D341Med (cell line): ENCODE measurements around the gene CETN3.
"Not testable (repeated sequence)": the region's sequence is repeated elsewhere in the genome, so short reads cannot be mapped to it uniquely, and the experiment has no call there.

Experiments
- DNase-seq: peaks from one replicate; pipeline ENCODE4 v3.0.0; 2012; ENCODE audit warnings: low spot score

The CETN3 gene

DNA sequence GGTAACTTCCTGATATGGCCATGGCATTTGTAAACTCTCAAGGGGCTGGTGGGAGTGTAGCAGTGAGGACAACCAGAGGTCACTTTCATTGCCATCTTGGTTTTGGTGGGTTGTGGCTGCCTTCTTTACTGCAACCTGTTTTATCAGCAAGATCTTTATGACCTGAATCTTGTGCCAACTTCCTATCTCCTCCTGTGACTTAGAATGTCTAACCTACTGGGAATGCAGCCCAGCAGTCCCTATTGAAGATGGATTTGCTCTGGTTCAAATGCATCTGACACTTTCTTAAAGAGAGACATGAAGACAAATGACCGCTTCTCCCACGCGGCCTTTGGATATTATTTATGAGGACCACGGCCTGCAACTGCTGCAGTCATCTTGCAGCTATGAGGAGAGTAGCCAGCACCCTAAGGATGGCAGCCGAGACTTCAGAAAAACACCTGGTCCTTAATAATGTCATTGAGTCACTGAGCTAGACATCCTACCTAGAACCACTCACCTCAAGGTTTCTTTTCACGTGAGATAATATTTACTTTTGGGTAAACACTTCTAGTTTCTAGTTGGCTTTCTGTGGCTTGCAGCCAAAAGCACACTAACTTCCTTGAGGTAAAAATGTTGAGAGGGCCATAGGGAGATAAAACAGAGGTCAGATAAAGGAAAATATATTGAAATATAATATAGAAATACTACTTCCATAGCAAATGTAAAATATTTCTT lies 28.2 kb downstream of the CETN3 start:
- no peak for DNase-seq

DNA sequence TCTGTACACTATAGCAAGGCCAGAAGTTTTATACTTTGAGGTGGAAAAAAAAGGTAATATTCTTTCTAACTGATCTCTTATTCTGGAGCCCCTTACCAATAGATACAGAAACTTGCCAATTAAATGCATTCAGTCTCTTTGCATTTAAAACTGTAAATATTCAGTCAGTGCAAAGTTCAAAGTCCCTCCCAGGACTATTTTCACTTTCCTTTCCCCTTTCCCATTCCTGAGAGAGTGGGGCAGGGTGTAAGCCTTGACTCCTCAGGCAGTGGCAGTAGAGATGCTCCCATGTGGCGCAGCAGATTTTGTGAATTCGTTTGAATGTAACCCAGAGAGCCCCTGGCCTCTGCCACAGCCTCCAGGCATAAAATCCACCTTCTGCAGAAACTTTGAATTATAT lies 29.9 kb downstream of the CETN3 start:
- no peak for DNase-seq

DNA sequence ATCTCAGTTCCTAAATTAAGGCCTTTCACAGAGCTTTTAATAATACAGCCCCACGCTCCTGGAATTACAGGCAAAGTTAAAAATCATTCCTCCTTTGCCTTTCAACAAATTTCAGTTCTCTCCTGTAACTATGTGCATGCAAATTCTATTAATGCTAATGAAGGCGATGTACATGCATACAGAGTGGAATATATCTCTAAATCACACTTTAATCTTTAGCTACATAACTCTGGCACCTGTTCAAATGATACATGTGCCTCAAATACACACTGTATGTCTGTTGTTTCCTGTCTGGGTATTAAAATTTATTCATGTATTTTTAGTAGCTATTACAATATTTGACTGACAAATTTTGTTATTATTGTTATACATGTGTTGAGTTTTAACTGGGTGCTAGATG lies 30.8 kb downstream of the CETN3 start:
- no peak for DNase-seq

DNA sequence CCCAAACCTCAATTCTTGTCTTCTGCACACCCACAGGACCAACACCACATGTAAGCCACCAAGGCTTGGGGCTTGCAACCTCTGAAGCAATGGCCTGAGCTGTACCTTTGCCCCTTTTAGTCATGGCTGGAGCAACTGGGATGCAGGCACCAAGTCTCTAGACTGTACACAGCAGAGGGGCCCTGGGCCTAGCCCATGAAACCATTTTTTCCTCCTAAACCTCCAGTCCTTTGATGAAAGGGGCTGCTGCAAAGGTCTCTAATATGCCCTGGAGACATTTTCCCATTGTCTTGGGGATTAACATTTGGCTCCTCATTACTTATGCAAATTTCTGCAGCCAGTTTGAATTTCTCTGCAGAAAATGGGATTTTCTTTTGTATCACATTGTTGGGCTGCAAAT lies 38.3 kb downstream of the CETN3 start:
- not testable (repeated sequence) for DNase-seq

DNA sequence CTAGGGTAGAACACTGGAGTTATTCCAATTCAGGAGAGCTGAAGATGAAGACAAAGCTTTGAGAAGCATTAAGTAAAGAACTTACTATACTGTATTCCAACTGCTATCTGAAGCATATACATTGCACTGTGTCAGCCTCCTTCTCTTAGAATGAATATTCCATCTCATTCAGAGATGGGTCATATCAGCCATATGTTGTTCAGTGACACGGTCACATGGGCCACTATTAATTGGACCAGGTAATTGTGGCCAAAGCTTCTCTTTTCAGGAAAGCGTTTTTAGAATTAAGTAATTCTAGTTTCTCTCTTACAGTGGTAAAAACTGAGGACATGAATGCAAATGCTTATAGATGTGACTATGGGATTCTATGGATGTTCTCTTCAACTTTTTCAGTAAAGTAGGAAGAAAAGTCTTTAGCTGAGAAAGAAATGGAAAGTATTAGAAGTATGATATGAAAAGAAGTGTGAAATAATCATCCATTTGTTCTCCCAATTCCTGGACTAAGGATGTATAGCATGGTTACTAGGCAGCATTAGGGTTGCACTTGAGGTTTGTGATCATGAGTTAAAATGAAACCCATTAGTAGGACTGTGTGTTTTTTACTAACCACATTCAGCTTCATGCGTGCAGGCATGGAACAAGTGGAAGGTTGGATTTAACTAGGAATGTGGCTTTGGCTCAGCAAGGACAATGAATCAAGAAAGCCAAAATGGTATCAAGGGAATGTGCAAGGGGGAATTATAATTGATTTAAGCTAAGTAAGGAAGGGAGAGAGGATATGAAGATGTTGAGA lies 40.9 kb downstream of the CETN3 start:
- no peak for DNase-seq

DNA sequence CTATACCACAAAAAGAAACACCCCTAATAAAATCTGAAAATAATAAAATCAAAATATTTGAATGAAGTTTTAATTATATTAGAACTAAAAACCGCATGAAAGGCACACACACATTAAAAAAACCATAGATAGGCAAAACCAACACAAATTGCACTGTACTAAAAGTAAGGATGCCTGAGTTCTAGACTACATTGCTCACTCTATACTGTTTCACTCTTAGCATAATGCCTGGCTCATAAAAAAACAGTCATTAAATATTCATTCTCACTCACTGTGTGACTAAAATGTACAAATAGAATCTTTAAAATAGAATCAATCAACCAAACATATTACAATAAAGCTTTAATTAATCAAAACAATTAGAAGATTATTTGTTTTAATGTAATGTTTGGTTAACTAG lies 41.7 kb downstream of the CETN3 start:
- no peak for DNase-seq

DNA sequence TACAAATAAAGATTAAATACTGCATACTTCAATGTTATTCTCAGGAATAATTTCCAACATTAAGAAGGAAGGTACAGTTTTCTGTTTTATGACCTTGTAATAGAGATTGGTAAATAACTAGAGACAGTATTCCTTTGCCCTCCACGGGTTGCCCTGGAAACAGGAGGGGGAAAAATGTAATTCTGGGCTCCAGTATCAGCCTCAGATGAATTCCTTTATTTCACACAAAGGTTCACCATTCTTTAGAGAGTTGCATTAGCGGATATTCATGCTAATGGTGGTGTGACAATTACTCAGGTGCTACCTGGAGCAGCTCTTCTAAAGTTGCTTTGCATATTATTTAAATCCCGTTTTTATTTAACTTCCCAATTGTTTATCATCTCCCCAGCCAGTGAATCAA lies 42.6 kb downstream of the CETN3 start:
- no peak for DNase-seq

DNA sequence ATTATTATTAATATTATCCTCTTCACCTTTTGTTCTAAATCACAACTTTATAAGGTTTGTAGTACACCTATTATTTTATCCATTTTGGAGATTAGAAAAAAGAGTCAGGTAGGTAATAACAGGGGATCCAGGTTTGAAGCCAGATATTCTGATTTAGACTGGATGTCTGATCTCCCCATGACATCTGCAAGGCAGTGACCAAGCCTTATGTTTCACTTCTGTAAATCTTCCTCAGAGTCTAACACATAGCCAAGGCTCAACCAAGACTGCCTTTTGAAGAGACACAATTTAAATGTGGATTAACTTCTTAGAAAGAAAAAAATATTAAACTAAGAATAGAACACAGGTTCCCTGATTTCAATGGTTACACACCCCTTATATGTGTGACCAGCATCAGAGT lies 44.2 kb downstream of the CETN3 start:
- no peak for DNase-seq

DNA sequence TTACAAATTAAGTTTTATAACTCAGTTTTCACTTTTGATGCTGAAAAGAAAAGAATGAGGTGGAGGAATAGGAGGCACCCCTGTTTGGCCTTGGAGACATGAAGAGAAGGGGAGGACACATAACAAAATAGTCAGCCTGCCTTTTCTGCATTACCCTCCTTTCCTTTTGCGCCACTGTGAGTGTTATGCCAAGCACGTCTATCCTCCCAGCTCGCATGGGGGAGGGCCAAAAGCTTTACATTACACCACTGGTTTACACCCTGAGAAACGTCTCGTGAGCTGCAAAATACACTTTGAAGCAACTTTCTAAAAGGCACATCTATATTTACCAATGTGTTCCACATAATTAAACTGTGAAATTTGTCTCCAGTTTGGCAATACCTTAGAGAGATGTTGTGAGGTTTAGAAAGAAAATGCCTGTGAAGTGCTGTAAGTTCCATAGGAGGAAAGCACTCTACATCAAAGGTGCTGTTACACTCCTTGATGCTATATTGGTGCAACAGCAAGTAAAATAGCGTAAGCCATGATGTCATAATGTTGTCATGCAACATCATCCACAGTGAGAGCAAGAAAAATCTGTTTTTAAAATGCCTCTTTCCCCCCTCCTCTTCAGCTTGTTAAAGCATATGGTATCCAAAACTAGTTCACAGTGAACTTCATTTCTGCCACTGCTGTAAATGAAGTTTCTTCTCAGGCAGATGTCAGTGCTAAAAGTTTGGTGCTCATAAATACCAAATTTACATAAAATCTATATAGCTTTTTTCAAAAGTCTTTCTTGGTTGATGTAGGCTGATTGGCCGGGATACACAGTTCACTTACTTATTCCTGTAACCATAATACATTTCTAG lies 50.3 kb downstream of the CETN3 start:
- DNase-seq = no peak

DNA sequence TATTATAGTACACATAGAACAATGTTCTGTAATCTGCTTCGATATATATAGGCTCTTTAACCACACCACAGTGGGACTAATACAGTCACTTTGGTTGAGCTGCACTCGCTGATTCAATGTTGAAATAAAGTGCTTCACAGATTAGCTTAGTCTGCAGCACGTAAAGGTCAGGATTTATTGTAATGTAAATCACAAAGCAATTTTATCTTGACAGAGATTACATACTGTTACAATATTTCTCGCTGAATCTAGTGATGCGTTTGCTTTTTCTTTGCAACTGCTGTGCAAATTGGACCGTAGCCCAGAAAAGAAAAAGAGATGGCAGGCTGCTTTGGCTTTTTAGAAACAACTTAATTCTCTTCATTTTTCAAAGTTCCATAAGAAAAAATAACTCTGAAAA lies 52.9 kb downstream of the CETN3 start:
- no peak for DNase-seq

DNA sequence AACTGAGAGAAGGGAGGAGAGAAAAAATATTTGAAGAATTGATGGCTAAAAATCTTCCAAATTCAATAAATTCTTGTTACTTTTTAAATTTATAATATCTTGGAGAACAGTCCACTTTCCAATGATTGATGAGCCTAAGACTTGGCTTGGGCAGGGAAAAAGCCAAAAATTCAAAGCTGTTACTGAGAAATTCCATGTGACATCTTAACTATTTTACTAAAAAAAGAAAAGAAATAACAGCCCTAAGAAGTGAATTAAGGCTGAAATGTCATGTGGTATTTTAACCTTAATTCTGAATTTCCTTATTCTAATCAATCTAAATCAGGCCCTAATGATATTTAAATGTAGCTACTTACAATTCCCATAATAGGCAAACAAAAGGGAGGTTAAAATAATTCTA lies 53.4 kb downstream of the CETN3 start:
- no peak for DNase-seq

DNA sequence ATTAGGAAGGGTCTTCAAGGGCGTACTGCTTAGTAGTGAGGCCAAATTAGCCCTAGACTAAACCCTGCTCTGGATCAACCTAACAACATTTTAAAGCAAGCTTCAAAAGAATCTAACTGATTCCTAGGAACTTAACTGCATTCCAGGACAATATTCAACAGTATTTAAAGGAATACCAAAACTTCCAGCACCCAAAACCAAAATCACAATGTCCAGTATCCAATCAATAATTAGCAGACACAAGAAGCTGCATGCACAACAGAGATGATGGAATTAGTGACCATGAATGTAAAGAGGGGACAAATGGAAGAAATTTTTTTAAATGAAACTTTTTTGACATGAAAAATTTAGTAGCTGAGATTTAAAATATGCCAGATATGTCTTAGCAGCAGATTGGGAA lies 53.9 kb downstream of the CETN3 start:
- DNase-seq = no peak

DNA sequence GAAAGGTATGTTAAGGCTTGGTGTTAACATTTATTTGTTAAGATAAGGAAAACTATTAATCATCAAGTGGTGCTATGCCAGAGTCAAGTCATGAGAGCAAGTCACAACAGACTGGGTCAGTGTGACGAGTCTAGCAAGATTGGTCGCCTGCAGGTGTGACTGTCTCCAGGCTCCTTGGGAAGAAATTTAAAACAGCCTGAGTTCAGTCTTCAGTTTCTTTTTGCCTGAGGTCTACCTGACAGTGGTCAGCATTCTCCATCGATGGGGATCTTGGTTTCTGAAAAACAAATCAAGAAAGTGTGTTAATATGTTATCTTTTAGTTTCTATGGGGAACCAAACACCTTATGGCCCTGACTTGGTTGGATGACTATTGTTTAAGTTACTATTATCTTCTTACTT lies 56.3 kb downstream of the CETN3 start:
- DNase-seq = no peak

DNA sequence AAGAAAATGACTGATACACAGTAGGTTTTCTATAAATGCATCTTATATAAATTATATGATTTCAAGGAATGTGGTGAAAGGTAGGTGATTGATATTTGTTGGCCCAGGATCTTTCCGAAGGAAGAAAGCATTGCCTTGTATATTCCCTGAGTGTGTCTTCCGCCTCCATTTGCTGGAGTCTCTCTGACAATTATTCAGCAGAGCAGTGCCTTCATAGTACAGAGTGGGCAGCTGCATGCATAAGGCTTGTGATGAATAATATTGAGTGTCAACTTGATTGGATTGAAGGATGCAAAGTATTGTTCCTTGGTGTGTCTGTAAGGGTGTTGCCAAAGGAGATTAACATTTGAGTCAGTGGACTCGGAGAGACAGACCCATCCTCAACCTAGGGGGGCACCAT lies 58.5 kb downstream of the CETN3 start:
- no peak for DNase-seq

DNA sequence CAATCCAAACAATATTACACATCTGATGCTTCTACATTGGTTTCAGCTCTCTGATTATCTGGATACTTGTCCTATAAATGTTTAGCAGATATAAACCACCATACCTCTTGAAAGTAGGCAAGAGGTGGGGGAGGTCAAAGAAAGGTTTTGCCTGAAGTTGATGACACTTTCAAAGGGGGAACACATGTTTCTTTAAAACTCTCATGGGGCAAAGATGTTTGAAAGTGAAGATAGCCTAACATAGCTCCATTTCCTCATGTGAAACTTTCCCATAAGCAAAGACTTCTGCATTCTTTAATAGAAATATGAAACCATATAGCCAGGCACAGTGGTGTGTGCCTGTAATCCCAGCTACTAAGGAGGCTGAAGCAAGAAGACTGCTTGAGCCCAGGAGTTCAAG lies 62.1 kb downstream of the CETN3 start:
- DNase-seq = no peak

DNA sequence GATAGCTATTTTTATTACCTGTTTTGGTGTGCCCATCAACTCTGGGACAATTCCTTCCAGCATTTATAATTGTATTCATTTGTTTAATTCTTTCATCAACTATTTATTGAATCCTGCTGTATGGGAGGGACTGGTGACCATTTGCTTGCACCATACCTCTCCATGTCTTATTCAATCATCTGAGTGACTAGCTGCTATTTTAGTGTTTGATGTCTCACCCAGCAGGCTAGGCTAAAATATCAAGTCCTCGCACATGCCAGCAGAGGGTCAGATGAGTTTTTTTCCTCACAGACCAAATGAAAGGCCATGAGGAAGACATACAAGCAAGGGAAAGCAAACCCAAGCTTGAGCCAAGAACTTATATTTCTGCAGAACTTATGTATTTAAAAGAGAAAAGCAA lies 63.9 kb downstream of the CETN3 start:
- no peak for DNase-seq

DNA sequence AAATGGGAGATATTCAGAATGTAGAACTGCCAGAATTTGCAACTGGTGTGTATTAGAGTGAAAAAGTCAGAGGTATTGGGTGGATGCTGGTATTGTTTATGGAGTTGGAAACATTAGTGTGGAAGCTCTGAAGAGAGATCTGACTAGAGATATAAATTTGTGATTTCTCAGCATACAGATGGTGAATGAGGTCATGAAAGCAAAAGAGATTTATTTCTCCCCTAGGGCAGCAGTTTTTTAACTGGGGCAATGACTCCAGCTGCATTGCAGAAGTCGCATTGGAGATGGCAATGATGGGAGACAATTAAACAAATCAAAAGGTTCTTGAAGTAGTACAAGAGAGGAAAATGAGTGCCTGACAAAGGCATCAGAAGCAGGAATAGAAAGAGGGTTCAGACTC lies 64.9 kb downstream of the CETN3 start:
- DNase-seq = no peak

DNA sequence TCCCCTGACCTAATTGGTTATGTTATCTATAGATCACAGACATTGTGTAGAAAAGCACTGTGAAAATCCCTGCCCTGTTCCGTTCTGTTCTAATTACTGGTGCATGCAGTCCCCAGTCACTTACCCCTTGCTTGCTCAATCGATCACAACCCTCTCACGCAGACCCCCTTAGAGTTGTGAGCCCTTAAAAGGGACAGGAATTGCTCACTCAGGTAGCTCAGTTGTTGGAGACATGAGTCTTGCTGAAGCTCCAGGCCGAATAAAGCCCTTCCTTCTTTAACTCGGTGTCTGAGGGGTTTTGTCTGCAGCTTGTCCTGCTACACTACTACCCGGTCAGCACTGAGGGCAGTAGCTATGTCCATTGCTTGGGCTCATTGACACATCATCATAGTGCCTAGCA lies 65.8 kb downstream of the CETN3 start:
- not testable (repeated sequence) for DNase-seq

DNA sequence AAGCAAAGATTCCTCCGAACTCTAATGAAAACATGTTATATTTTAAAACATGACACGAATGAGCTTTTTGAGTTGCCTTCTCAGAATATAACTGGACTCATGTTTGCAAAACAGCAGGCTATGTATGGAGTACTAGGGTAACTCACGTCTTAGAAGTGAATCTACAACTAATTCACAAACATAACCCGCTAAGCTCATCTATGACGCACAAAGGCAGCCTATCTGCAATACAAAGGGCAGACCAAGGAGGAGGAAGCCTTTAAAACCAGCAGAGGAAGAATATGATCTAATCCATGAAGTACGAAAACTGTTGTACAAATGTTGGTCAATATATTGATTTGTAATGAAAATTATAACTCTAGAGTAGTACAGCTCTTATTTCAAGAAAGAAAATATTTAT lies 67.0 kb downstream of the CETN3 start:
- no peak for DNase-seq
